ENCODE measurements around the gene SECTM1.

Gene SECTM1

DNA sequence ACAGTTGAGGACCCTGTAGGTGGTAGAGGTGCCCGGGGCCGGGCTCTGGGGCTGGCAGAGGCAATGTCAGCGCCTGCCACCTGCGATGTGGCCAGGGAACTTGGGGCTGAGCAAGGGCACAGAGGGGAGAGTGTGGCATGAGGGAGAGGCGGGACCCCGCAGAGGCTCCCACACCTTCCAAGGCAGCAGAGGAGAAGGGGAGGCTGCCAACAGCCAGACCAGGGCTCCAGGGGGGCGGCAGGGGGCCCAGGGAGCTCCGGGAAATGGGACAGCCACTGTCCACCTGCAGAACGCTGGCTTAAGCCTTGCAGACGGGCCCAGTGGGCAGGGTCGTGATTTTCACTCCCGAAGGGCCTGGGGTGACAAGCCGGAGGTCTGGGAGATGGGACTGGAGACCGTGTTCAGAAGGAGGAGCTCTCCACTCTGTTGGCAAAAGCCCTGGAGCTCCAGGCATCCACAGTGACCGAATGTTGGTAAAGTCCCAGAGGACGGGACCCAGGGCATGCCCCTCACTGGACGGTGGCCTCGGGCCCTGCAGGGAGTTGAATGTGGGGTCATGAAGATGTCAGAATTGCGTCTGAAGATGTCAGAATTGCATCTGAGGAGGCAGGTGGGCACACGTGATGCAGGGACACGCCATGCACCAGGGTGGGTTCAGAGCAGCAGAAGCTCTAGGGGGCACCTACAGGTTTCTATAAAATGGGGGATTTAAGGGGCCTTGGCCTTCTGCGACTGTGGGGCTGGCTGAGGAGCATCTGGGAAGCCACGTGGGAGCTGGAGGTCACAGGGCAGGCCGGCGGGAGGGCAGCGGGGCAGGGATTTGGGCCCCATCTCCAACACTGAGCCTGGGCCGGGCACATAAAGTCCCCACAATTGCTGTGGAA is 34.8 kb downstream of the SECTM1 start:
- H3K4me3 ChIP-seq (ENCODE audit: control insufficient read depth, low read depth, low read length) = no peak overlapping the region
- TF ChIP-seq, protein P1, sequence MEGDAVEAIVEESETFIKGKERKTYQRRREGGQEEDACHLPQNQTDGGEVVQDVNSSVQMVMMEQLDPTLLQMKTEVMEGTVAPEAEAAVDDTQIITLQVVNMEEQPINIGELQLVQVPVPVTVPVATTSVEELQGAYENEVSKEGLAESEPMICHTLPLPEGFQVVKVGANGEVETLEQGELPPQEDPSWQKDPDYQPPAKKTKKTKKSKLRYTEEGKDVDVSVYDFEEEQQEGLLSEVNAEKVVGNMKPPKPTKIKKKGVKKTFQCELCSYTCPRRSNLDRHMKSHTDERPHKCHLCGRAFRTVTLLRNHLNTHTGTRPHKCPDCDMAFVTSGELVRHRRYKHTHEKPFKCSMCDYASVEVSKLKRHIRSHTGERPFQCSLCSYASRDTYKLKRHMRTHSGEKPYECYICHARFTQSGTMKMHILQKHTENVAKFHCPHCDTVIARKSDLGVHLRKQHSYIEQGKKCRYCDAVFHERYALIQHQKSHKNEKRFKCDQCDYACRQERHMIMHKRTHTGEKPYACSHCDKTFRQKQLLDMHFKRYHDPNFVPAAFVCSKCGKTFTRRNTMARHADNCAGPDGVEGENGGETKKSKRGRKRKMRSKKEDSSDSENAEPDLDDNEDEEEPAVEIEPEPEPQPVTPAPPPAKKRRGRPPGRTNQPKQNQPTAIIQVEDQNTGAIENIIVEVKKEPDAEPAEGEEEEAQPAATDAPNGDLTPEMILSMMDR (conservative IDR thresholded peaks at IDR 0.05; ENCODE audit: control insufficient read depth, insufficient read depth, low read depth, low read length) = no peak
- DNase-seq (ENCODE audit: low read depth) = no peak

DNA sequence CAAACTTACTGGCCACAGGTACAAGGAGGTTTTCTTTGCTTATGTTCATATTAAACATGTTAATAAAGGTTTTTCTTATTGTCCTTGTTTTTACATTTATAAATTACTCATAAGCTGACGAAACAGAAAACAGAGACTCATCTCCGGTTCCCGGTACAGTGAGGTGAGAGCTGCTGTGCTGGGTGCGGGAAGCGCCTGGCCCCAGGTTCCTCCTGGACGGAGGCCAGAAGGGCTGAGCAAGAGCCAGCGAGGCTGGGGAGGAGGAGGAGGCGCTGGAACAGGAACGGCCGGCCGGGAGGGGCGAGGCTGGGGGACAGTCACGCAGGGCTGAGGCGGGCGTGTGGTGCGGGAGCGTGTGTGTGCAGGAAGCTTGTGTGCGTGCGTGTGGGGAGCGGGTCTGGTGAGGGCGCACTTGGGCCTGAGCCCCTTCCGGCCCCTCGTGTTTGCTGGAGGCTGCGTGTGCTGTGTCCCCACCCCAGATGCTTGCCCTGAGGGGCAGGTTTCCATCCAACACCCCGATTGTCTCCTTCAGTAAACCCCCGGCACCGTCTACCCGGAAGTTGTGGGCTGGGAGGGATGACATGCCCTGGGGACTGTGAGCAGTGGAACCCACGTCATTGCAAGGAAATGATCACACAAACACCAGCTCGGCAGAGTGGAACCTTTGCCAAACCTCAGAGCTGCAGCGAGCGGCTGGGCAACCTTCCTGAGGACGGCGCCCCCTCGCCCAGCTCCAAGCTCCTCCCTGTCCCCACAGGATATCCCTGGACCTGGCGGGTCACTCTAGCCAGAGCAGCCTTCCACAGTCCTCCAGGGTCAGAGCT is 35.6 kb downstream of the SECTM1 start:
- H3K4me3 ChIP-seq (ENCODE audit: control insufficient read depth, low read depth, low read length) = peak overlapping the region; percentile 46
- peak; percentile 99 for DNase-seq (ENCODE audit: low read depth)
- TF ChIP-seq, protein P1 (conservative IDR thresholded peaks at IDR 0.05; ENCODE audit: control insufficient read depth, insufficient read depth, low read depth, low read length) = no peak

DNA sequence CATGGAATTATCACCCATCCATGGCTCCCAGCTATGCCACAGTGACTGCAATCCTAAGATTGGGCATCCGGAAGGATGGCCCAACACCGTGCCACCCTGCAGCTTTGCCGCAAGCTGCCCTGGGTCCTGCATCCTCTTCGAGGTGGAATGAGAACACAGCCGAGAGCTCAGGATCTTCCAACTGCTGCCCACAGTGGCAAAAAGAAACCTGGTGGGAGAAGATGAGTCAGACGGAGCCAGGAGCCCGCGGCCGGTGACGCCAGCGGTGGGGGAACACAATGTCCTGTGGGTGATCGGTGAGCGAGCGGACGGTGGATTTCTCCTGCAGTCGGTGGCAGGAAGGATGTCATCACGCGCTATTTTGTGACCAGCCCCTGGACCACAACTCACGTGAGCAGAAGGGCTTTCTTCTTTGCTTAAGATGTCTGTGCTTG is 36.3 kb downstream of the SECTM1 start:
- peak overlapping the region; percentile 46 for H3K4me3 ChIP-seq (ENCODE audit: control insufficient read depth, low read depth, low read length)
- TF ChIP-seq, protein P1 (conservative IDR thresholded peaks at IDR 0.05; ENCODE audit: control insufficient read depth, insufficient read depth, low read depth, low read length) = no peak
- peak; percentile 98 for DNase-seq (ENCODE audit: low read depth)

GRCh38 chr17:82296511-82297279 is 36.9 kb downstream of the SECTM1 start:
- TF ChIP-seq, protein P1 (conservative IDR thresholded peaks at IDR 0.05; ENCODE audit: control insufficient read depth, insufficient read depth, low read depth, low read length) = no peak
- DNase-seq (ENCODE audit: low read depth) = peak; percentile 44
- peak overlapping the region; percentile 46 for H3K4me3 ChIP-seq (ENCODE audit: control insufficient read depth, low read depth, low read length)

GRCh38 chr17:82295472-82295814 is 38.1 kb downstream of the SECTM1 start:
- peak; percentile 39 for DNase-seq (ENCODE audit: low read depth)
- TF ChIP-seq, protein P1 (conservative IDR thresholded peaks at IDR 0.05; ENCODE audit: control insufficient read depth, insufficient read depth, low read depth, low read length) = no peak
- no peak overlapping the region for H3K4me3 ChIP-seq (ENCODE audit: control insufficient read depth, low read depth, low read length)

GRCh38 chr17:82294064-82294773 is 39.3 kb downstream of the SECTM1 start:
- DNase-seq (ENCODE audit: low read depth) = peak; percentile 57
- TF ChIP-seq, protein P1 (conservative IDR thresholded peaks at IDR 0.05; ENCODE audit: control insufficient read depth, insufficient read depth, low read depth, low read length) = no peak
- H3K4me3 ChIP-seq (ENCODE audit: control insufficient read depth, low read depth, low read length) = peak overlapping the region; percentile 45
